Measurements from ENCODE around the gene PDHX.

Gene PDHX

GRCh38 chr11:34929794-34930763, 13.7 kb downstream of the PDHX start:
- no peak for TF ChIP-seq CTCF (IDR thresholded peaks at IDR 0.05; ENCODE audit: control insufficient read depth, insufficient read depth, low read depth, low read length, missing control alignments)
- DNase-seq (ENCODE audit: low read depth), result no peak
- no peak overlapping the region for H3K4me3 ChIP-seq (ENCODE audit: control insufficient read depth, low read depth, low read length)

- TF ChIP-seq CTCF (IDR thresholded peaks at IDR 0.05; ENCODE audit: control insufficient read depth, insufficient read depth, low read depth, low read length, missing control alignments), result no peak
- no peak overlapping the region for H3K4me3 ChIP-seq (ENCODE audit: control insufficient read depth, low read depth, low read length)
- DNase-seq (ENCODE audit: low read depth), result no peak
Observed at GRCh38 chr11:34936945-34937629, 20.7 kb downstream of the PDHX start.

DNA sequence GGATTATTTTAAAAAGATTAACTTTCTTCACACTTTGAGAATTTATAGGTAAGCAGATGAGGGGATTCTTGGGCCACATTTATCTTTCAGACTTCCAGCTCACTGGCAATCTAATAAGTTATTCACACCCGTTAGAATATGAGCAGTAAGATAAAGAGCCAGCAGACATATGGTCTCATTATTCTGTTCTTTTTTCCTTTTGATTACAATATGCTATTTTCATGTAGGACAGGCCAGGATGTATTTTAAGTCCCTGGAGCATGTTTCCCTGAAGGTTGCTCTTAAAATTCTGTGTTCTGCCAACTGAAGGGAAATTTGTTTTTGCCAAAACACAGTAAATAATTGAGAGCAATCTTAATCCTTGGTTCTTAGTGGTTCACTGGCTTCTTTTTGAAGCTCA, 22.2 kb downstream of the PDHX start:
- TF ChIP-seq CTCF (IDR thresholded peaks at IDR 0.05; ENCODE audit: control insufficient read depth, insufficient read depth, low read depth, low read length, missing control alignments), result no peak
- DNase-seq (ENCODE audit: low read depth), result no peak

DNA sequence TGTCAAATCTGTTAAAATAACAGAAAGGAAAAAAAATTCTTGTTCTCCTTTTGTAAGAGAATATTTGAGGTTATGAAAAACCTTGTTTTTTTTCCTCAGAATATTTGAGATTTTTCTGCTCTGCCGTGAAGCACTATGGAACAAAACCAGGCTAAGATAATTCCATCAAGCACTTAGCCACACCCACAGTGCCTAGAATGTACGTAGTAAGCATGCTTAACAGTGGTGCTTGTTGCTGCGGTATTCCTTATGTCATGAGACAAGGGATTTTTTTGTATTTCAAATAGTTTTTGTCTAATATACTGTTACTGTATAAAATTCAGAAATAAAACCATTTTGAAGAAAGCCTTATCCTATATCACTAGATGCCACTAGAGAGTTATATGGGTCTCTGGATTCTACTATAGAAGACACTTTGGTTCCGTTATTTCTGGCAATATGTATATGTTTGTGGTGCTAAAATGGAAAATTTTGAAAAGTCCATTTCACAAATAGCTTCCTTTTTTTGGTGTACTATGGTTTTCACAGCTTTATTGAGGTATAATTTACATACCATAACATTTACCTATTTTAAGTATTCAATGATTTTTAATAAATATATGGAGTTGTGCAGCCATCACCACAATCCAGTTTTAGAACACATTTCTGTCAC, 23.7 kb downstream of the PDHX start:
- peak; percentile 39 for DNase-seq (ENCODE audit: low read depth)
- TF ChIP-seq CTCF (IDR thresholded peaks at IDR 0.05; ENCODE audit: control insufficient read depth, insufficient read depth, low read depth, low read length, missing control alignments), result no peak
- H3K4me3 ChIP-seq (ENCODE audit: control insufficient read depth, low read depth, low read length), result no peak overlapping the region

More for the DNA sequence above, 22.2 kb downstream of the PDHX start:
- no peak overlapping the region for H3K4me3 ChIP-seq (ENCODE audit: control insufficient read depth, low read depth, low read length)

- TF ChIP-seq CTCF (IDR thresholded peaks at IDR 0.05; ENCODE audit: control insufficient read depth, insufficient read depth, low read depth, low read length, missing control alignments), result no peak
- DNase-seq (ENCODE audit: low read depth), result no peak
- no peak overlapping the region for H3K4me3 ChIP-seq (ENCODE audit: control insufficient read depth, low read depth, low read length)
Observed at GRCh38 chr11:34941688-34942087, 25.3 kb downstream of the PDHX start.

- no peak overlapping the region for H3K4me3 ChIP-seq (ENCODE audit: control insufficient read depth, low read depth, low read length)
- TF ChIP-seq CTCF (IDR thresholded peaks at IDR 0.05; ENCODE audit: control insufficient read depth, insufficient read depth, low read depth, low read length, missing control alignments), result no peak
- no peak for DNase-seq (ENCODE audit: low read depth)
Observed at GRCh38 chr11:34944692-34945091, 28.3 kb downstream of the PDHX start.

Measured in AG09309 (cell line).